GM12875 (cell line): Measurements from ENCODE around the gene CT45A10.
"Not testable (repeated sequence)": the region's sequence is repeated elsewhere in the genome, so short reads cannot be mapped to it uniquely, and the experiment has no call there.

Experiments
- H3K4me3 ChIP-seq: one replicate; pipeline ENCODE4 v1.5.1; 2011; ENCODE audit warnings: low read depth, low read length, control low read depth
- CTCF ChIP-seq: IDR thresholded peaks from 2 replicates; pipeline ENCODE4 v1.5.1; 2011; ENCODE audit warnings: low read depth, mild to moderate bottlenecking, control low read depth, inconsistent platforms, low read length, moderate library complexity, borderline replicate concordance; ENCODE audit not compliant: insufficient read depth

Gene CT45A10

DNA sequence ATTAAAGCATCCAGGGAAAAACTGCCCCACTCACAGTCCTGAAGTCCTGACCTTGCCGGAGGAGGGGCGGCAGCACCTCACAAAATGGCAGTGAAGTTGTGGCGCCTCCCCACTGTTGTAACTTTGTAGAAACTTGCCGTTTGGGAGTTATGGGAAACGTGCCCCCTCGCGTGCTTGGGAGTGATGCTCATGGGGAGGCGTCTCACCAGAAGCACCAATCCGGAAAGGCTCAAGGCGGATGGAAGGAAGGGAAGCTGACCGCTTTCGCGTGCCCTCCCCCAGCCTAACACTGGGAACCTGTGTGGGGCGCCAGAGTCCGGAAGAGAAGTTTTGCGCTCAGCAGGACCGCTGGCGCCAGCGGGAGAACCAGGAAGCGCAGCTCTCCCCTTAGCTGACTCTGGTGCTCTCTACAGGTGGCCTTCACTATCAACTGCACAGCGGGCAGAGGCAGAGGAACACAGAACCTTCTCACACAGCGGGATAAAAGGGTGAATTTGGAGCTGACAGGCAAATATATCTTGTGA is at the start of gene CT45A10, which contains the start of gene SAGE1:
Gene CT45A10 (minus strand): TSS at position 151 of the 524 bp plus-strand sequence. CDS start 8,100 bp downstream, outside the sequence.
Gene SAGE1 (plus strand): TSS at position 423 of the 524 bp plus-strand sequence. CDS start 2,527 bp downstream, outside the sequence.
- TF ChIP-seq CTCF = no peak
- H3K4me3 ChIP-seq = no peak within 1 kb of the TSS

DNA sequence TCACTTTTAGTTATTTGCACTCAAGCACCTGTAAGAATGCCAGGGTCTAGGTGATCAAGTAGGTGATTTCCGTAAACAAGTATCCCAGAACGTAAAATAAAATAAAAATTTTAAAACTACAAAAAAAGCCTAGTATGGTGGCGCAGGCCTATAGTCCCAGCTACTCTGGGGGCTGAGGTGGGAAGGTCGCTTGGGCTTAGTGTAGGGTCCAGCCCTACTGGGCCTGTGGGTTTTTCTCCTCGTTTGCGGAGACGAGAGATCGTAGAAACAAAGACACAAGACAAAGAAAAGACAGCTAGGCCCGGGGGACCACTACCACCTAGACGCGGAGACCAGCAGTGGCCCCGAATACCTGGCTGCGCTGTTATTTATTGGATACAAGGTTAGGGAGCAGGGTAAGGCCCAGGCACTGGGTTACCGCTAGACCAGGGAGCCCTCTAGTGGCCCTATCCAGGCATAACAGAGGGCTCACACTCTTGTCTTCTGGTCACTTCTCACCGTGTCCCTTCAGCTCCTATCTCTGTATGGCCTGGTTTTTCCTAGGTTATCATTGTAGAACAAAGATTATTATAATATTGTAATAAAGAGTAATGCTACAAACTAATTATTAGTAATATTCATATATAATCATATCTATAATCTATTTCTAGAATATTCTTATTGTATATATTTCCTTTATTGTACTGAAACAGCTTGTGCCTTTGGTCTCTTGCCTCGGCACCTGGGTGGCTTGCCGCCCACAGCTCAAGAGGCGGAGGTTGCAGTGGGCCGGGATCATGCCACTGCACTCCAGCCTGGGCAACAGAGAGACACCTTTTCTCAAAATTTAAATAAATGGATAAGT is 38.6 kb upstream of the CT45A10 start:
- no peak overlapping the region for H3K4me3 ChIP-seq
- TF ChIP-seq CTCF = peak; percentile 84

- H3K4me3 ChIP-seq = no peak overlapping the region
- no peak for TF ChIP-seq CTCF
Observed at GRCh38 chrX:135927897-135928296, 34.7 kb upstream of the CT45A10 start.

- no peak overlapping the region for H3K4me3 ChIP-seq
- TF ChIP-seq CTCF = no peak
Observed at GRCh38 chrX:135923353-135923752, 30.1 kb upstream of the CT45A10 start.

DNA sequence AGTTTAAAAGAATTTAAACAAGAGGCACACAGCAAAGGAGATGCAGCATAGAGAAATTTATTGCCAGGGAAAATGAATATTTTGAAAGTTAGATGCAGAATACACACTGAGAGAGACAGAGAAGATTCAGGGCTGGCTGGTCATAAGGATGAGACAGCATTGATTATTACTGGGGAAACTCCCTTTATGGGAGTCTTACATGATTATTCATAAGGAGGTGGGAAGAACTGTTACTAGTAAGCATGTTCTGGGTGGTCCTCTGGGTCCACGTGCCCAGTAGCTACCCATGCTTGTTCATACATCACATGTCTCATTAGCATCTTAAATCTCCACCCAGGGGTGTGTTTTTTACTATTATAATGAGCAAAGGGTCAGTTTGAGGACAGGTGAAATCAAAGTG is 27.3 kb upstream of the CT45A10 start:
- H3K4me3 ChIP-seq = not testable (repeated sequence)

GRCh38 chrX:135914404-135914803 is 21.2 kb upstream of the CT45A10 start:
- no peak overlapping the region for H3K4me3 ChIP-seq
- TF ChIP-seq CTCF = no peak

DNA sequence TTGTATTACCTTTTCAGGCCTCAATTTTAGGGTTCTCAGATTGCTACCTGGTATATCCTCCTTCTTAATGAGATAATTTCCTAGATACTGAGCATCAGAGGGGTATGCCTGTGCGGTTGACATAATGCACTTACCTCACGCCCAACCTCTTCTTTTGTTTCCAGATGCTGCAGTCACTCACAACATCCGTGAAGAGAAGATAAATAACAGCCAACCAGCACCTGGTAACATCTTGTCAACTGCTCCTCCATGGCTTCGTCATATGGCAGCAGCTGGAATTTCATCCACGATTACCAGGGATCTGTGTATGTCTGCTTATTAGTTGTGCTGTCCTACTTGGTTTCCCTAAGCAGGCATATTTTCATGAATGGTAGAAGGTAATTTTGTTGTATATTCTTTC is 17.0 kb upstream of the CT45A10 start:
- no peak overlapping the region for H3K4me3 ChIP-seq
- TF ChIP-seq CTCF = no peak
